Osteocyte (in vitro differentiated cells): ENCODE measurements around the gene SHROOM3. TPM values are rescaled to one million over a fixed set of nuclear protein-coding genes. Genes with fewer than 3 reads are reported as not detected.

Experiments used
- DNase-seq: peaks from one replicate; pipeline ENCODE4 v3.0.0; 2021; ENCODE audit warnings: mixed read lengths; ENCODE audit not compliant: unreplicated experiment; ENCODE audit errors: extremely low spot score
- H3K27ac Mint-ChIP-seq: one replicate; pipeline ENCODE4 v1.8.0; 2021; ENCODE audit warnings: mild to moderate bottlenecking, mixed read lengths; ENCODE audit not compliant: unreplicated experiment
- H3K27me3 Mint-ChIP-seq: one replicate; pipeline ENCODE4 v1.8.0; 2021; ENCODE audit warnings: mixed read lengths; ENCODE audit not compliant: unreplicated experiment
- H3K36me3 Mint-ChIP-seq: one replicate; pipeline ENCODE4 v1.8.0; 2021; ENCODE audit warnings: mixed read lengths; ENCODE audit not compliant: unreplicated experiment
- H3K4me1 Mint-ChIP-seq: one replicate; pipeline ENCODE4 v1.8.0; 2021; ENCODE audit warnings: mixed read lengths; ENCODE audit not compliant: unreplicated experiment
- H3K4me3 Mint-ChIP-seq: one replicate; pipeline ENCODE4 v1.8.0; 2021; ENCODE audit warnings: mild to moderate bottlenecking, moderate library complexity, mixed read lengths; ENCODE audit not compliant: unreplicated experiment
- H3K9me3 Mint-ChIP-seq: one replicate; pipeline ENCODE4 v1.8.0; 2021; ENCODE audit warnings: mixed read lengths; ENCODE audit not compliant: unreplicated experiment
- total RNA-seq: library from RNA; stranded (reverse); gene quantifications from 2 replicates; pipeline ENCODE4 v1.2.1, GENCODE V29; 2021
- TF ChIP-seq, protein P1 (sequence below): fragments of 200-600 bp; sonication (generic); IDR thresholded peaks from 2 replicates; pipeline ENCODE4 v1.5.0; 2021; ENCODE audit warnings: antibody characterized with exemption, mild to moderate bottlenecking, moderate library complexity

SHROOM3 gene
- total RNA-seq, 1 donor from 2014 or later: 4.8 TPM

DNA sequence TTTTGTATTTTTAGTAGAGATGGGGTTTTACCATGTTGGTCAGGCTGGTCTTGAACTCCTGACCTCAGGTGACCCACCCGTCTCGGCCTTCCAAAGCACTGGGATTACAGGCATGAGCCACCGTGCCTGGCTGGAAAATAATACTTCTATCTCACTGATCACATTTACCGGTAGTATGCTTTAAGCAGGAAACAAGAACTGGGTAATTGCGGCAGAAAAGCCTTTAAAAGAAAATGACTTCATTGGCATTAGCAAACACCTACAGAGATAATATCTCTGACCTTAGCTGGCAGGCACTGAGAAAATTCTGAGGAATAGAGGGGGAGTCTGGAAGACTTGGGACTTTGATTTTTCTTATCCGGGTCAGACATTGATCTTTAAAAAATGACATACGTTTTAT, 78.5 kb downstream of the SHROOM3 start:
- Mint-ChIP-seq H3K36me3 (peaks cover 2% of the 10 kb centered on the region), H3K9me3 (no peaks in the 10 kb centered on the region), H3K4me1 (no peaks in the 10 kb centered on the region), H3K4me3 (no peak overlapping the region), H3K27ac (no peak overlapping the region), H3K27me3 (no peaks in the 10 kb centered on the region)
- no peak for DNase-seq
- TF ChIP-seq, protein P1, sequence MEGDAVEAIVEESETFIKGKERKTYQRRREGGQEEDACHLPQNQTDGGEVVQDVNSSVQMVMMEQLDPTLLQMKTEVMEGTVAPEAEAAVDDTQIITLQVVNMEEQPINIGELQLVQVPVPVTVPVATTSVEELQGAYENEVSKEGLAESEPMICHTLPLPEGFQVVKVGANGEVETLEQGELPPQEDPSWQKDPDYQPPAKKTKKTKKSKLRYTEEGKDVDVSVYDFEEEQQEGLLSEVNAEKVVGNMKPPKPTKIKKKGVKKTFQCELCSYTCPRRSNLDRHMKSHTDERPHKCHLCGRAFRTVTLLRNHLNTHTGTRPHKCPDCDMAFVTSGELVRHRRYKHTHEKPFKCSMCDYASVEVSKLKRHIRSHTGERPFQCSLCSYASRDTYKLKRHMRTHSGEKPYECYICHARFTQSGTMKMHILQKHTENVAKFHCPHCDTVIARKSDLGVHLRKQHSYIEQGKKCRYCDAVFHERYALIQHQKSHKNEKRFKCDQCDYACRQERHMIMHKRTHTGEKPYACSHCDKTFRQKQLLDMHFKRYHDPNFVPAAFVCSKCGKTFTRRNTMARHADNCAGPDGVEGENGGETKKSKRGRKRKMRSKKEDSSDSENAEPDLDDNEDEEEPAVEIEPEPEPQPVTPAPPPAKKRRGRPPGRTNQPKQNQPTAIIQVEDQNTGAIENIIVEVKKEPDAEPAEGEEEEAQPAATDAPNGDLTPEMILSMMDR: no peak

DNA sequence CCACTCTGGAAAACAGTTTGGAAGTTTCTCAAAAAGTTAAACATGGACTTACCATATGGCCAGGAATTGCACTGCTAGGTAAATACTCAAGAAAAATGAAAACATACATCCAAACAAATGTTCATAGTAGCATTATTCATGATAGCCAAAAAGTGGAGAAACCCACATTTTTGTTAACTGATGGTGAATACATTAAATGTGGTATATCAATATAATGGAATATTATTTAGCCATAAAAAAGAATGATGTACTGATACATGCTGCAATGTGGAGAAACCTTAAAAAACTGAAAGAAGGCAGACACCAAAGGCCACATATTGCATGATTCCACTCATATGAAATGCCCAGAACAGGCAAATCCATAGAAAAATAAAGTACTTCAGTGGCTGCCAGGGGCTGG, 79.1 kb downstream of the SHROOM3 start:
- DNase-seq: no peak
- Mint-ChIP-seq H3K4me1 (no peaks in the 10 kb centered on the region), H3K27me3 (no peaks in the 10 kb centered on the region), H3K36me3 (peaks cover 2% of the 10 kb centered on the region), H3K4me3 (no peak overlapping the region), H3K9me3 (no peaks in the 10 kb centered on the region), H3K27ac (no peak overlapping the region)
- TF ChIP-seq, protein P1: no peak

DNA sequence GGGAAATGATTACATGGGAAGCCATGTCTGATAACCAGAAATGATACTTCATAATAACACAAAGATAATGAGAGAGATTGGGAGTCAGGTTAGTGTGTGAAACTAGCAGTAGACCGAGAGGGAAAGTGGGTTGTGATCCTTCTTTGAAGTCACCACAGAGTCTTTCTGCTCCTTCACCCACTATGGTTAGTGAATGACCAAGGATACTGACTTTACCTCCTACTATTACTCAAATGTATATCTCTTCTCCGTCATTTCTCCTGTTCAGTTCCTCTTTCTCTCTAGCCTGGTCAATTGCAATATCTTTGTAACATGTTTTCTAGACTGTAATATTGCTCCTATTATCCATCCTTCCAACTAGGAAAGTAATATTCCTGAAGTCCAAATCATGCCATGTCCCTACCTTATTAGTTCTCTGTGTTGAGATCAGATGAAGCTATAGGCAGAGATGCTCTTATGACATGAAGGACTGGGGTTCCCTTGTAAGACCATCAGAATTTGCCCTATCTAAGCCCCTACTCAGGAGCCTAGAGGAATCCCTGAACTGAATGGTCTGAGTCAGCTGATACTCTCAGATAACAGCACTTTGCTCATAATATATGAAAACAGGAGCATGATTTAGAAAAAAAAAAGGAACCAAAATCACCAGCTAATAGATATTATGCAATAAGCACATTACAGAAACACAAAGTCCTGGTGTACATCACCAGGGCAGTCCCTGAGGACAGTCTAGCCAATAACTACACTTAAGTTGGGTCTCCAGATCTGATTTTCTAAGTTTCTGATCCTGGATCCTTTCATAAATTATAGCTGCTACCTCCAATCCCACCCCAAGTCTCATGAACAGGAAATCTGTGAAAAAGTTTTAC, 81.2 kb downstream of the SHROOM3 start:
- Mint-ChIP-seq H3K4me1 (no peaks in the 10 kb centered on the region), H3K27ac (no peak overlapping the region), H3K36me3 (peaks cover 2% of the 10 kb centered on the region), H3K9me3 (peaks cover 5% of the 10 kb centered on the region), H3K4me3 (no peak overlapping the region), H3K27me3 (no peaks in the 10 kb centered on the region)
- TF ChIP-seq, protein P1: no peak
- no peak for DNase-seq

GRCh38 chr4:76518241-76518640, 83.2 kb downstream of the SHROOM3 start:
- Mint-ChIP-seq H3K36me3 (peaks cover 6% of the 10 kb centered on the region), H3K27ac (no peak overlapping the region), H3K4me1 (no peaks in the 10 kb centered on the region), H3K9me3 (peaks cover 10% of the 10 kb centered on the region), H3K27me3 (no peaks in the 10 kb centered on the region), H3K4me3 (no peak overlapping the region)
- DNase-seq: no peak
- TF ChIP-seq, protein P1: no peak

GRCh38 chr4:76523593-76523992, 88.6 kb downstream of the SHROOM3 start:
- TF ChIP-seq, protein P1: no peak
- Mint-ChIP-seq H3K4me1 (no peaks in the 10 kb centered on the region), H3K27ac (no peak overlapping the region), H3K36me3 (peaks cover 4% of the 10 kb centered on the region), H3K9me3 (peaks cover 10% of the 10 kb centered on the region), H3K4me3 (no peak overlapping the region), H3K27me3 (no peaks in the 10 kb centered on the region)
- DNase-seq: no peak
